WTC11 (cell line): ENCODE results near the gene RGS14. TPM values are rescaled to one million over a fixed set of nuclear protein-coding genes. Genes with fewer than 3 reads are reported as not detected.
A peak's percentile ranks its signal among the peaks of the same experiment; 100 is the strongest.

Experiments
- ATAC-seq: fragments of 200-7000 bp; cut with Tn5 transposase; 2 replicates; pipeline ENCODE4 v1.10.0; 2021; ENCODE audit warnings: mild to moderate bottlenecking, moderate library complexity
- CTCF ChIA-PET: fragments of 300-600 bp; sonication (Branson Sonifier 250); formaldehyde crosslinking; loops from one replicate; lab custom pipeline; 2021; ENCODE audit warnings: antibody characterized with exemption; lab: Charles Lee
- POLR2A ChIA-PET: fragments of 350-600 bp; sonication (Branson Sonifier 250); formaldehyde crosslinking; loops from one replicate; lab custom pipeline; 2021; ENCODE audit warnings: antibody characterized with exemption; lab: Charles Lee
- DNase-seq: peaks from one replicate; pipeline ENCODE4 v3.0.0; 2021; ENCODE audit warnings: low spot score
- H3K27ac Mint-ChIP-seq: 2 replicates; pipeline ENCODE4 v1.8.0; 2021; ENCODE audit warnings: mixed read lengths
- H3K27me3 Mint-ChIP-seq: 2 replicates; pipeline ENCODE4 v1.8.0; 2021; ENCODE audit warnings: low read depth, mild to moderate bottlenecking, moderate library complexity, mixed read lengths
- H3K36me3 Mint-ChIP-seq: 2 replicates; pipeline ENCODE4 v1.8.0; 2021; ENCODE audit warnings: mixed read lengths
- H3K4me1 Mint-ChIP-seq: 2 replicates; pipeline ENCODE4 v1.8.0; 2022; ENCODE audit warnings: mixed read lengths
- H3K4me3 Mint-ChIP-seq: 2 replicates; pipeline ENCODE4 v1.8.0; 2021; ENCODE audit warnings: mild to moderate bottlenecking, moderate library complexity, mixed read lengths
- H3K9me3 Mint-ChIP-seq: 2 replicates; pipeline ENCODE4 v1.8.0; 2021; ENCODE audit warnings: mixed read lengths
- ARID4B ChIP-seq: sonication (generic); formaldehyde crosslinking; IDR thresholded peaks from 2 replicates; pipeline ENCODE4 v1.8.0; 2023; ENCODE audit warnings: missing genetic modification reagents, mild to moderate bottlenecking, borderline replicate concordance
- CTCF ChIP-seq: fragments of 200-600 bp; IDR thresholded peaks from 2 replicates; pipeline ENCODE4 v1.8.0; 2022; ENCODE audit warnings: antibody characterized with exemption
- ERG ChIP-seq: fragments of 250-450 bp; sonication (Bioruptor Pico); IDR thresholded peaks from 2 replicates; pipeline ENCODE4 v1.8.0; 2021; ENCODE audit warnings: mild to moderate bottlenecking
- ESRRA ChIP-seq: sonication (generic); formaldehyde crosslinking; IDR thresholded peaks from 2 replicates; pipeline ENCODE4 v1.8.1; 2022; ENCODE audit warnings: mild to moderate bottlenecking, missing genetic modification reagents, borderline replicate concordance
- ETV6 ChIP-seq: sonication (generic); formaldehyde crosslinking; IDR thresholded peaks from 2 replicates; pipeline ENCODE4 v1.8.1; 2022; ENCODE audit warnings: mild to moderate bottlenecking, missing genetic modification reagents
- FOXP4 ChIP-seq: sonication (generic); formaldehyde crosslinking; IDR thresholded peaks from 2 replicates; pipeline ENCODE4 v1.8.0; 2022; ENCODE audit warnings: mild to moderate bottlenecking, missing genetic modification reagents
- HMGXB4 ChIP-seq: sonication (generic); formaldehyde crosslinking; IDR thresholded peaks from 2 replicates; pipeline ENCODE4 v1.8.1; 2023; ENCODE audit warnings: mild to moderate bottlenecking, moderate library complexity, missing genetic modification reagents
- IRF1 ChIP-seq: sonication (generic); formaldehyde crosslinking; IDR thresholded peaks from 2 replicates; pipeline ENCODE4 v1.8.0; 2023; ENCODE audit warnings: missing genetic modification reagents
- MXD4 ChIP-seq: fragments of 250-450 bp; sonication (Bioruptor Pico); IDR thresholded peaks from 2 replicates; pipeline ENCODE4 v1.8.0; 2021; ENCODE audit warnings: mild to moderate bottlenecking, moderate library complexity, borderline replicate concordance
- RELA ChIP-seq: sonication (generic); formaldehyde crosslinking; IDR thresholded peaks from 2 replicates; pipeline ENCODE4 v1.8.1; 2022; ENCODE audit warnings: missing genetic modification reagents, mild to moderate bottlenecking, borderline replicate concordance
- RORB ChIP-seq: fragments of 250-450 bp; sonication (Bioruptor Pico); IDR thresholded peaks from 2 replicates; pipeline ENCODE4 v1.9.0; 2021; ENCODE audit warnings: mild to moderate bottlenecking
- SMAD3 ChIP-seq: sonication (generic); formaldehyde crosslinking; IDR thresholded peaks from 2 replicates; pipeline ENCODE4 v1.8.0; 2022; ENCODE audit warnings: missing genetic modification reagents, mild to moderate bottlenecking, borderline replicate concordance
- ZBTB21 ChIP-seq: sonication (generic); formaldehyde crosslinking; IDR thresholded peaks from 2 replicates; pipeline ENCODE4 v1.8.1; 2023; ENCODE audit warnings: mild to moderate bottlenecking, missing genetic modification reagents, borderline replicate concordance
- ZNF263 ChIP-seq: sonication (generic); formaldehyde crosslinking; IDR thresholded peaks from 2 replicates; pipeline ENCODE4 v1.8.1; 2022; ENCODE audit warnings: low read depth, mild to moderate bottlenecking, moderate library complexity, missing genetic modification reagents
- ZSCAN18 ChIP-seq: fragments of 250-450 bp; sonication (Bioruptor Pico); IDR thresholded peaks from 2 replicates; pipeline ENCODE4 v2.1.2; 2022; ENCODE audit warnings: mild to moderate bottlenecking, moderate library complexity
- total RNA-seq: library from RNA; stranded (reverse); gene quantifications from 3 replicates; pipeline ENCODE4 v1.2.3, GENCODE V29; 2021

Gene RGS14
- total RNA-seq, 1 experiment from 2014 or later = 74.6 TPM

GRCh38 chr5:177402271-177403043, 44.7 kb downstream of the RGS14 start (continued):
- TF ChIP-seq ARID4B (CRISPR knock-in tag) (peak; percentile 91), ERG (CRISPR knock-in tag) (no peak), ZBTB21 (CRISPR knock-in tag) (peak; percentile 88), ZSCAN18 (CRISPR knock-in tag) (no peak), RORB (CRISPR knock-in tag) (no peak), SMAD3 (peak; percentile 93)

- H3K4me3 Mint-ChIP-seq = peak overlapping the region; percentile 84
- peak; percentile 50 for DNase-seq
- peaks cover 9% of the 10 kb centered on the region for H3K4me1 Mint-ChIP-seq
- ATAC-seq = peak; percentile 4
- H3K36me3 Mint-ChIP-seq = no peaks in the 10 kb centered on the region
- no peaks in the 10 kb centered on the region for H3K9me3 Mint-ChIP-seq
- CTCF ChIA-PET = interaction anchor here (0.6 to 7.9 kb wide), 34 partner anchors 9 to 291 kb away, joined by 3 to 202 read pairs (median 8); partner anchors contain the start of genes DDX41, DOK3, GRK6 and LMAN2
- no peak overlapping the region for H3K27ac Mint-ChIP-seq
- H3K27me3 Mint-ChIP-seq = peaks cover 75% of the 10 kb centered on the region
- POLR2A ChIA-PET = interaction anchor here (0.8 to 4.1 kb wide), 13 partner anchors 10 to 51 kb away, joined by 3 to 38 read pairs (median 4); partner anchors contain the start of genes GRK6 and PRR7
- peak; percentile 20; the same call in 1 of the 2 replicates for TF ChIP-seq HMGXB4 (CRISPR knock-in tag)
- peak; percentile 61; the same call in 1 of the 2 replicates for TF ChIP-seq IRF1 (CRISPR knock-in tag)
- TF ChIP-seq ZNF263 (CRISPR knock-in tag) = 0 out of 2 replicates have a peak, but pooled peaks have one; percentile 53
- TF ChIP-seq ESRRA = no peak
- no peak for TF ChIP-seq CTCF
- no peak for TF ChIP-seq MXD4 (CRISPR knock-in tag)
- peak; percentile 24; the same call in 1 of the 2 replicates for TF ChIP-seq ETV6 (CRISPR knock-in tag)
- peak; percentile 52; the same call in 1 of the 2 replicates for TF ChIP-seq RELA
- peak; percentile 20; the same call in 1 of the 2 replicates for TF ChIP-seq FOXP4
These were observed 45.5 kb downstream of the RGS14 start for GRCh38 chr5:177403102-177403791.
